ENCODE results near the gene MYRFL.

The MYRFL gene

DNA sequence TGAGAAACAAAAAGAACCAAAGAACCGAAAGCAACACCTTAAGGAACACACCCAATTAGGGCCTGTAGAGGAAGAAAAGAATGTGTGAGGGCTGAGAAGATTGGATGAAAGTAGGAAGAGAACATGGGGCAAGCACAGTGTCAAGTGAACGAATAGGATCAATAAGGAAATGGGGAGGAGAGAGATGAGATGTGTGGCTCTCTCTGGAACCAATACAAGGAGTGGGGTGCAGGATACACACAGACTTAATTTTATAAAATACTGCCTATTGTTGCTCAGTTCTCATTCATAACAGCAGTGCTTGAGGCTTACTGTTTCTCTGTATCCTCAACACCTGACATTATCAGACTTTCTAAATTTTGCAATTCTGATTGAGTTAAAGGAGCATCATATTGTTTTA lies 93.3 kb downstream of the MYRFL start:
- TF ChIP-seq, protein P1, sequence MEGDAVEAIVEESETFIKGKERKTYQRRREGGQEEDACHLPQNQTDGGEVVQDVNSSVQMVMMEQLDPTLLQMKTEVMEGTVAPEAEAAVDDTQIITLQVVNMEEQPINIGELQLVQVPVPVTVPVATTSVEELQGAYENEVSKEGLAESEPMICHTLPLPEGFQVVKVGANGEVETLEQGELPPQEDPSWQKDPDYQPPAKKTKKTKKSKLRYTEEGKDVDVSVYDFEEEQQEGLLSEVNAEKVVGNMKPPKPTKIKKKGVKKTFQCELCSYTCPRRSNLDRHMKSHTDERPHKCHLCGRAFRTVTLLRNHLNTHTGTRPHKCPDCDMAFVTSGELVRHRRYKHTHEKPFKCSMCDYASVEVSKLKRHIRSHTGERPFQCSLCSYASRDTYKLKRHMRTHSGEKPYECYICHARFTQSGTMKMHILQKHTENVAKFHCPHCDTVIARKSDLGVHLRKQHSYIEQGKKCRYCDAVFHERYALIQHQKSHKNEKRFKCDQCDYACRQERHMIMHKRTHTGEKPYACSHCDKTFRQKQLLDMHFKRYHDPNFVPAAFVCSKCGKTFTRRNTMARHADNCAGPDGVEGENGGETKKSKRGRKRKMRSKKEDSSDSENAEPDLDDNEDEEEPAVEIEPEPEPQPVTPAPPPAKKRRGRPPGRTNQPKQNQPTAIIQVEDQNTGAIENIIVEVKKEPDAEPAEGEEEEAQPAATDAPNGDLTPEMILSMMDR (IDR thresholded peaks at IDR 0.05; ENCODE audit: control insufficient read depth, insufficient read depth, low read depth, low read length, missing control alignments), result no peak
- H3K4me3 ChIP-seq (ENCODE audit: control insufficient read depth, low read depth, low read length), result no peak overlapping the region
- no peak for DNase-seq (ENCODE audit: low read depth)

DNA sequence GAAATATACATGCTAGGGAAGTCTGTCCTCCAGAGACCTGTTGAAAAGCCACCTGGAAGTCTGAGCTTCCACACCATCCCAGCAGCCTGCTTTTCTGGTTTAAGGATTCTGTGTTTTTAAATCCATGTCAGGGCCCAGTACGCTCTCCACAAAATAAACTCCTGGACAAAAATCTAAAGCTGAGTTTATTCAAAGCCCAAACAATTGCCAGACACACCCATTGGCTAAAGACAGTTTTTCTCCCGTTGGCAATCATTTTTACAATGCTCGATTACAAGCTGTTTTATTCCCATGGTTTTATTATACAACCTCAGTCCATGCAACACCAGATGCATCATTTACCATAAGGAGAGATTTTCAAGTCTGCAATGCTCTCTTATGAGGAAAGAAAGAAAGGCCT lies 94.5 kb downstream of the MYRFL start:
- H3K4me3 ChIP-seq (ENCODE audit: control insufficient read depth, low read depth, low read length), result no peak overlapping the region
- no peak for DNase-seq (ENCODE audit: low read depth)
- TF ChIP-seq, protein P1 (IDR thresholded peaks at IDR 0.05; ENCODE audit: control insufficient read depth, insufficient read depth, low read depth, low read length, missing control alignments), result no peak

DNA sequence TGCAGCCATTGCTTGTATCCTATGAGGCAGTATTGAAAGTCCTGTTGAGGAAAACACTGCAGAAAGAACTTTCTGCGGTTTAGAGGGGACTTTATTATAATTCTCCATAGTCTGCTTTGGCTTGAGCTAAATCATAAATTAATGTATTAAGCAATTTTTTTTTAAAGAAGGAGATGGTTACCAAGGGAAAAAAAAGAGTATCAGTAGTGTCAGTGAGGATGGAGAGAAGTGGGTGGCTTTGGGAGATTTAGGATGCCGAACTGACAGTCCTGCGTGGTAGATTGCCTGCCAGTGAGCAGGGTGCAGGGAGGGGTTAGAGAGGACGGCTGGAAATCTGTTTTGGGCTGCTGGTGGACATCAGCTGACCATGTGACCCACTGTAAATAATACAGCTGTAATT lies 96.8 kb downstream of the MYRFL start:
- TF ChIP-seq, protein P1 (IDR thresholded peaks at IDR 0.05; ENCODE audit: control insufficient read depth, insufficient read depth, low read depth, low read length, missing control alignments), result no peak
- H3K4me3 ChIP-seq (ENCODE audit: control insufficient read depth, low read depth, low read length), result no peak overlapping the region
- no peak for DNase-seq (ENCODE audit: low read depth)

DNA sequence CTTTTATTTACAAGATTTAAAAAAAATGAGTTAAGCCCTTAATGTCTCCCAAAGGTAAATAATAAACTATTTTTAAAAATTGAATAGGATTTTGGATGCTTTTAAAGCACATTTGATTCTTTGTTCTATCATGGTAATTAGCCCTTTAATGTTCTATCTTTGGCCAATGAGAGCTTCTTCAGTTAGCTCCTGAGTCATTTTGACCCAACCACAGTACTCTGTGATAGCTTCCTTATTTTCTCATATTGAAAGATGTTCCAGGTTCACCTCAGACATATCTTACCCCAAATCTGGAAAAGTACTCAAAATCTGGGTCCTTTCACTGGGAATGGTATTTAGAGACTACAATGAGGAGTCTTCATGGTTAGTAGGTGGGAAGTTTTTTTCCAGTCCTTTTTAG lies 98.0 kb downstream of the MYRFL start:
- no peak overlapping the region for H3K4me3 ChIP-seq (ENCODE audit: control insufficient read depth, low read depth, low read length)
- TF ChIP-seq, protein P1 (IDR thresholded peaks at IDR 0.05; ENCODE audit: control insufficient read depth, insufficient read depth, low read depth, low read length, missing control alignments), result no peak
- no peak for DNase-seq (ENCODE audit: low read depth)

DNA sequence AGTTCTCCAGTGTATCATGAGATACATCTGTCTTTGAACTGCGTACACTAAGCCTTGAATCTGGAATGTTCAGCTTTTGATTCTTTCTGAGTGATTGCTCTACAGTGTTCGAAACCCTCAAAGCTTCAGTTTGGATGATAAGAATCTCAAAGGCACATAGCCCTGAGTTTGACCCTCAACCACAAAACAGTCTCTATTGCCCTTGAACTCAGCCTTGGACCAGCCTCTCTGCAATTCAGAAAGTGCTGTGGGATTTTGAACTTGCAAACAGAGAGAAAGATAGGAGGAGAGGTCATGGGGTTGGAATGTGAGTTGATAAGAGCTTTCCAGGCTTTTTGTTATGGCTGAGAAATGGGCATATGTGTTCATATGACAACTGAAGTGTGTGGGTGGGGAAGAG lies 100.3 kb downstream of the MYRFL start:
- DNase-seq (ENCODE audit: low read depth), result no peak
- TF ChIP-seq, protein P1 (IDR thresholded peaks at IDR 0.05; ENCODE audit: control insufficient read depth, insufficient read depth, low read depth, low read length, missing control alignments), result no peak
- H3K4me3 ChIP-seq (ENCODE audit: control insufficient read depth, low read depth, low read length), result no peak overlapping the region

DNA sequence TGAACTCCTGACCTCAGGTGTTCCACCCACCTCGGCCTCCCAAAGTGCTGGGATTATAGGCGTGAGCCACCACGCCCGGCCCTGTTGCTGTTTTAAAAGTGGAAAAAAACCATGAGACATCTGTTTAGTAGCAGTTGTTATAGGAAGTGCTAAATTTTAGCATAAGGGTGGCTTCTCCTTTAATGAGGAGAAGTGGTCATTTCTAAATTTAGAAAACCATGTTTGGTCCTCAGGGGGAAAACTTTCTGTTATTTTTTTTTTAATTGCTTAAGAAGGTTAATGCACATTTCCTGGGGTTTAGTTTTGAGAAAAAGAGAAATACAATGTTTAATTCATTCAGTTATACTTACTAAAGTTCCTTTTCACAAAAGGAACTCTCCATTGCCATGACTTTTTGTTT lies 102.1 kb downstream of the MYRFL start:
- TF ChIP-seq, protein P1 (IDR thresholded peaks at IDR 0.05; ENCODE audit: control insufficient read depth, insufficient read depth, low read depth, low read length, missing control alignments), result no peak
- DNase-seq (ENCODE audit: low read depth), result no peak
- H3K4me3 ChIP-seq (ENCODE audit: control insufficient read depth, low read depth, low read length), result no peak overlapping the region

DNA sequence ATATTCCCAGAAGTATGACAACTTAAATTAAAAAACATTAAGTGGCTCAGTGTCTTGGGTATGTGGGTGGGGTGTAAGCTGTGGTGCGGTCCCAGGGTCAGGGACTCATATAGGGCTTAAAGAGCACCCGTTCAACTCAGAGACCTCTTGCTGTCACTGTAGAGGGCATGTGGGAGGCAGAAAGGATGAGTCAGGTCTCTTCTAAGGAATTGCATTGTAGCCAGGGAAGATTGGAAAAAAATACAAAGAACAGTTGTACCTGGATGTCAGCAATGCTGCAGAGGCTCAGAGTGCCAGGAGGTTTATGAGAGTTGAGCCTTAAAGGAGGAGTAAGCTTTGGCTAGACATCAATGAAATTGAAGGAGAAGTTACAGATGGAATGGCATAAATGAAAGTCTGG lies 104.1 kb downstream of the MYRFL start:
- DNase-seq (ENCODE audit: low read depth), result no peak
- TF ChIP-seq, protein P1 (IDR thresholded peaks at IDR 0.05; ENCODE audit: control insufficient read depth, insufficient read depth, low read depth, low read length, missing control alignments), result no peak
- H3K4me3 ChIP-seq (ENCODE audit: control insufficient read depth, low read depth, low read length), result no peak overlapping the region

All from AG09309 (cell line).